Endometrial microvascular endothelial cells (primary cell): ENCODE results near the gene ADGRB2. TPM values are rescaled to one million over a fixed set of nuclear protein-coding genes. Genes with fewer than 3 reads are reported as not detected.

Experiments used
- in situ Hi-C: cut with HindIII; loops from 2 replicates; pipeline ENCODE4 v1.10.0; 2017; ENCODE audit warnings: low sequenced_read_pairs, low pct_unique_long_range_greater_than_20kb; ENCODE audit errors: inconsistent ontology term
- total RNA-seq: library from RNA; depleted of rRNA; stranded (reverse); fragments of >200 nt; gene quantifications from one replicate; pipeline ENCODE4 v1.2.3, GENCODE V29; 2015; ENCODE audit errors: inconsistent ontology term

Gene ADGRB2
- total RNA-seq, 1 donor from 2014 or later: 0.19 TPM

DNA sequence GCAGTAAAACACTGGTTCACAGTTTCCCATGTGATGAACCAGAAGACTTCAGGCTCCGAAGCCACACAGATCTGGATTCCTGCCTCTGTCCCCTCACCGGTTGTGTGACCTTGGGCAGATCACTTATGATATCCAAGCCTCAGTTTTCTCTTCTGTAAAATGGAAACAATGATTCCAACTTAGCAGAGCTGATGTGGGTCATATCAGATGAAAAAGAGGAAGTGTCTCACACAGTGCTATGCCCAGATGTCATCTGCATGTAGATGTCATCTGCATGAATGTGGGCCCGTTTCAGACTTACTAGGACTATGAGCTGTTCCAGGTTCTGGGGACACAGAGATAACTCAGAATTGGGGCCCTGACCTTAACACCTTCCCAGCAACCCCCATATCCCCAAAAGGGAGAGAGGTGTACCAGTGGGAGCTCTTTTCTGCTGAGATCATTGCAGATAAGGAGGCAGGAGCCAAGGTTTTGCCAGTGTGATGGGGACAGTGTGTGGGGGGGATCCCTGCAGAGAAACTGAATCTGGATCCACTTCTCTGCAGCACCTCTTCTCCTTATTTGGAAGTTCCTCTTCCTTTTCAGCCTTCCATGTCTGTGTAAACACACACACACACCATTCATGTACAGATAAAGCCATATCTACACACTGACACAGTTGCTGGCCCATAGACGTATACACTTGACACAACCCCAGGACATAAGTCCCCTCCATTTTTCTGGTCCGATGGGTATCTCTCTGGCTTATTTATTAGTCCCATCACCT lies 5.0 kb upstream of the ADGRB2 start:
- in situ Hi-C loops: no loop called here

- in situ Hi-C loops: no loop called here
These were observed 4.3 kb upstream of the ADGRB2 start for GRCh38 chr1:31768407-31768907.

GRCh38 chr1:31767225-31767624 lies 3.1 kb upstream of the ADGRB2 start:
- in situ Hi-C loops: no loop called here

- in situ Hi-C loops: no loop called here
These were observed 1.4 kb upstream of the ADGRB2 start for GRCh38 chr1:31765516-31765915.

DNA sequence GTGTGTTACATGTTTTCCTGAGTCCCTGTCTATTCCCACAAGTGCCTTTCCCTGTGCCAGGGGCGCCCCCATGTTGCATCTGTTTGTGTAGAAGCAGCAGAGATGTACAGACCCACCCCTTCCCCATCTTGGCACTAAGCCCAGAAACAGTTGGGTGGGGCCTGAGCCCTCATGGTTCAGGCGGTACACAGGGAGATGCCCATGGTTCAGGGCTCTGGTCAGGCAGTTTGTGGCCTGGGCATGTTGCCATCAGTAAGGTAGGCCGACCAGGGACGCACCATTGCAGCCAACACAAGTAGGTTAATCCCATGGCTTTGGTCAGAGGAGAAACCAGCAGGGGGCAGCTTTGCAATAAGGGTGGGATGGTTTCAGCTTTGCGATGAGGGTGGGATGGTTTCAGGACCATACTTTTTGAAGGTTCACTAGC lies 914 bp upstream of the ADGRB2 start:
- in situ Hi-C loops: no loop called here

DNA sequence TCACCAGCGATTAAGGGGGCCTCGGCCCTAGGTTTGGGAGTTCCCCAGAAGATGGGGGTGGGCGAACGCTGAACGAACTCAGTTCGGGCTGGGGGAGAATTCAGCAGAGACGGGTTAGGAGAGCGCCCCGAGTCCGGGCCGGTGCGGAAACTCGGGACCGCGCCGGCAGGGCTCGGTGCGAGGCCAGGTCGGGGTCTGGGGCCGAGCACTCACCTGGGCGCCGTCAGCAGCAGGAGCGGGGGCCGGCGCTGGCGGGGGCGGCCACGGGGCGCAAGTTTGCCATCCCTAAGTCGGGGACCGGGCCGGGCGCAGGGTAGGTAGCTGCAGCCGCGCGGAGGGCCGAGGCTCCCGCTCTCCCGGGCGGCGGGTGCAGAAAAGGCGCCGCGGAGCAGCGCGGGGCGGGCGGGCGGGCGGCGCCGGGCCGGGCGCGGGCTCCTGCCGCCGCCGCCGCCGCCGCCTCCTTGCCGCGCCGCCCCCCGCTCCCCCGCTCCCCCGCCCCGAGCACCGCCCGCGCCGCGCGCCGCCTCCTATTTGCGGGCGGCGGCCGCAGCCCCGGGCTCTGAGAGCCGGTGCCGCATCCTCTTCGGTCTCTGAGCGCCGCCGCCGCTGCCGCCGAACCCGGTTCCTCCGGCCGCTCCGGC lies 349 bp downstream of the ADGRB2 start:
- in situ Hi-C loops: no loop called here

DNA sequence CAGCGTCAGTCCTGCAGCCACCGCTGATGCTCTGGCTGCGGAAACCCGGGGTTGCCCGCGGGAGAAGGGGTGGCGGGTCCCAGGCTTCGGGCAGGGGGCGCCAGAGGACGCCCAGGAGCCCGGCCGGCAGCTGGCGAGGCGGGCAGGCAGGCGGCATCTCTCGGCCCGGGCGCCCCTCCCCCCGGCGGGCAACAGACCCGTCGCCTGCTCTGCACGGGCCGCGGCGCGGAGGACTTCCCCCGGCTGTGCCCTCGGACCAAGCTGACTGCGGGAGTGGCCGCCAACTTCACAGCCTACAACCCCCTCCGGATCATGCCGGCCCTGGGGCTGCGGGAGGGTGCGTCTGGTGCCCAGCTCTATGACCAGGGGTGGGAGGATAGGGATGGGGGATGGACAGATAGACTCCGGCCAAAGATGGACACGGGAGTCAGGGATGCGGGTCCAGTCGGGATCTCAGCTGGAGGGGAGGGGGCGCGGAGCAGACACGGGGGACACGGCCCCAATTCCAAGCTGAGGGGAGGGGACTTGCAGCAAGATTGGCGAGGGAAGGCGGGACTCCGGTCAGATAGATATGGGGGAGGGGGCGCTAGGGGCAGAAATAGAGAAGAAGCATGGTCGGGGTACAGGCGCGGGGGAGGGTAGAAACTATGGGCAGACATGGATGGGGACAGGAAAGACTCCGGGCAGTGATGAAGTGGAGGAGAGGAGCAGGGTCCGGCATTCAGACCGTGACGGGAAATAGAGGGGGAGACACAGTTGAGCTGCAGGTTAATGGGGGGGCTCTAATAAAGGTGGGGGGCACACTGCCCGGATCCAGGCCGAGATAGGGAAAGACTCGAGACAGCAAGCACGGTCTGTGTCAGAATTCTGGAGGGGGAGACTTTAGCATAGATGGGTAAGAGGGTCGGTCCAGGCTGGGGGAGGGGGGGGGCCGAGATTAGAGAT lies 1.1 kb downstream of the ADGRB2 start:
- in situ Hi-C loops: no loop called here

- in situ Hi-C loops: no loop called here
These were observed 1.8 kb downstream of the ADGRB2 start for GRCh38 chr1:31762323-31762722.

DNA sequence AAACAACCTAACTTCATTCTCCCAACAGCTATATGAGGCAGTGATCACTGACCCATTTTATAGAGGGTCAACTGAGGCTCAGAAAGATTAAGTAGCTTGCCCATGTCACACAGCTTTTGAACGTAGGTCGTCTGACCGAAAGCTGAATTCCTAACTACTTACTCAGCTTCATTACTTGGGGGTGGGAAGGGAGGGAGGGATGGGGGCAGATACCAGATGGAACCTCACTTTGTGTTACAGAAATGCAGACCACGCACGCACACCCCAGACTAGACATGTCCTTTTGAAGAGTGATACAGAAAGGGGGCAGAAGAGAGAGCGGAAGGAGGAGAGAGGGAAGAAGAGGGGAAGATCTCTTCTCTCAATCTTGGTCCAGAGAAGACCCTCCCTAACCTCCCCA lies 2.3 kb downstream of the ADGRB2 start:
- in situ Hi-C loops: no loop called here

DNA sequence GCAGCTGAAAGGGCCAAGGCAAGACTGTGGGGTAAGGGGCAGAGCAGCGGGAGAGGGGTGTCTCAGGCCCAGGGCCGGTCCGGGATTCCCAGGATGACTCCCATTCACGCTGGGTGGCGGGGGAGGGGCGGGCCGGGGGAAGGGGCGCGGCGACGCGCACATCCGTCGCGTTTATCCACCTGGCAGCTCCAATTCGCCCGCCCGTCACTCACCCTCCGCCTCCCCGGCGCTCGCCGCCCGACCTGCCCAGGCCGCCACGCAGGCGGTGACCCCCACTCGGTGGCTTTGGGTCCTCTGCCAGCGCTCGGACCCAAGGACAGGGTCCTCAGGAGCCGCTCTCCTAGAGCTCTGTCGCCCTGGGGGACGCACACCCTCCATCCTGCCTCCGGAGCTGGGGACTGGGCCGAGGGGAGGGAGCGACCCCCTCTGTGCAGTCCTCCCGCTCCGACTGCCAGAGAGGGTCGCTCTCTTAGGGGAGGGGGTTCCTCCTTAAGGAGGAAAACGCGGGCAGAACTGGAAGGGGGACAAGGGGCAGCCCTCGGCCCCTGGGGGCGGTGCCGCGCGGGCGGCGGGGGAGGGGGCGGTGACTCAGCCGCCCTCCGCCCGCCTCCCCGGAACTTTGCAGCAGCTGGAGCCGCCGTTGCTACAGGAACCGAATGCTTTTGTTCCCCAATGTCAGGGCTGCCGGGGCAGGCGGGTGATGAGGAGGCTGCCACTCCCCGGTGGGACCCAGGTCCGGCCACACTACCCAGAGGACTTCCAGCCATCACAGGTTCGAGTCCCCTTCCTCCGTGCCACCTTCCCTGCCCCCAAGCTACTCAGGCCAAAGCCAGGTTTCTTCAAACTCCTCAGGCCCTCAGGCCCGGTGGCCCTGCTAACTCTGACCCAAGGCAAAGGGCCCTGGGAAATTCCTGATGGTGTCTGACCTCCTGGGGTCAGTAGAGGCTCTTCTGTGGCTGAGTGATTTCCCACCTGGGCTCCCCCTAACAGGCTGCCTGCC lies 3.4 kb downstream of the ADGRB2 start:
- in situ Hi-C loops: no loop called here

GRCh38 chr1:31759298-31760023 lies 4.7 kb downstream of the ADGRB2 start:
- in situ Hi-C loops: no loop called here

DNA sequence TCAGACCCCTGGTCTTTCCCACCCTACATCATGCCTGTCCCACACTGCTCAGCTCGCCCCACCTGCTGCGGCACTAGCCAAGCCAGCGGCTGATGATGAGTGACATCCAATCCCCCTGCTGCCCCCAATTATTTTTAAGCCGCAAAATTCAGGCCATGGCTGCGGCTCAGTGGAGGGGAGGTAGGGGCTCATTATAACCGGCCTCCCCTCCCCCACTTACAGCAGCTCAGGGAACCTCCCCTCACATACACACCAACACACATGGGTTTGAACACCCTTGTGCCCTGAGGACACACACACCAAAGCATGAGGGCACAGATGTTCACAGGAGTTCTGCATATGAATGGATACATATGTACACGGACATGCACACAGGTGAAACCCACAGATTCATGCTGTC lies 5.3 kb downstream of the ADGRB2 start:
- in situ Hi-C loops: no loop called here

DNA sequence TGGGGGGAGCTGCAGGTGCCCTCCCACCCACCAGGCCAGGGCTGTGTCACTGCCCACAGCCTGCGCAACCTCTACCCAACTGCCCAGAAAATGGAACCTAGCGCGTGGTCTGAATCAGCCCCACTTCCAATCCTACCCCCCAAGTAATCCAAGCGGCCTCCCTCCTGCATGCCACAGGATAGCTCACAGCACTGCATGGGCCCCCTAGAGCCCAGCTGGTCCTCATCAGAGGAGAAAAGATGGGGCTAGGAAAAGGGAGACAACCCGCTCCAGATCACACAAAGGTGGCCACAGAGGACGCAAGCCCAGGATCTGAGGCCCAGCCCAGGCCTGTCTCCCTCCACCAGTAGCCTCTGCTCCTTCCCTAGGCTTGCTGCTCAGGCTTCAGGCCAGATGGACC lies 6.2 kb downstream of the ADGRB2 start:
- in situ Hi-C loops: no loop called here

GRCh38 chr1:31757204-31757679 lies 6.9 kb downstream of the ADGRB2 start:
- in situ Hi-C loops: no loop called here

DNA sequence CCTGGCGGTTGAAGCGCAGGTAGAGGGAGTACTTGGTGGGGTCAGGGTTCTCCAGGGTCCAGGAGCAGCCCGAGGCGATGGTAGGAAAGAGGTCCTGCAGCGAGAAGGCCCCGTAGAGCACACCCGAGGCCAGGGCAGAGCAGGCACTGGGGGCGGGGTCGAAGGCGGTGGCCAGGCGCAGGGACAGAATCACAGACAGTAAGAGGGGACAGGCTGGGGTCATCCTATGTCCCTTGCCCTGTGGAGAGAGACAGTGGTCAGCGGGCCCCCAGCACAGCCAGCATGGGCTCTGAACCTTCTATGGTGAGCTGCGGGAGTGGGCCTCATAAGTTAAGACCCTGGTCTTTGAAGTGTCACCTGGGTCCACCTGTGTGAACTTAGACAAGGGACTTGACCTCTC lies 7.6 kb downstream of the ADGRB2 start:
- in situ Hi-C loops: no loop called here

DNA sequence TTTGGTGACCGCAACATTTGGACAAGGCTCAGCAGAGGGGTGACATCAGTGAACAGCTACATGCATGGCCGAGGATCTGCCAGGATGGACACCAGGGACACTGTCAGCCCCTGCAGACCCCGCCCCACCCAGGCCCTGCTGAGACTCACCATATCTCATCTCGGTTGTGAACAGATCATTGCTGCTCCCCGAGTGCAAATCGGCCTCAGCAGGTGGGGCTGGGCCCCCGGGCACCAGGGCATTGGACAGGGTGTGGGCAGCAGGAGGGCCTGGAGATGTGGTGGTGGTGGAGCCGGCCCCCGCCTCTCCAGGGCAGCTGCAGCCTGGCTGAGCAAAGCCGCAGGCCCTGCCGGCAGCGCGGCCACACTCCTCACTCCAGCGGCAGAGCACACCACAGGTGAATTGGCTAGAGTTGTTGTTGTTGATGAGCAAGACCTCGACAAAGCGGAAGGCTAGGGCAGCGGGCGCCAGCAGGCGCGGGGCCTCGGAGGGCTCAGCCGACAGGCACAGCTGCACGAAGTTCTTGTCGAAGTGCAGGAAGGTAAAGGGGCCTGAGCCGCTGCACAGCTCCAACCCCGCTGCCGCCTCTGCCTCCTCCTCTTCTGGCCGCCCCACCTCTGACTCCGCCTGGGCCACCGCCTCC lies 8.2 kb downstream of the ADGRB2 start:
- in situ Hi-C loops: no loop called here

DNA sequence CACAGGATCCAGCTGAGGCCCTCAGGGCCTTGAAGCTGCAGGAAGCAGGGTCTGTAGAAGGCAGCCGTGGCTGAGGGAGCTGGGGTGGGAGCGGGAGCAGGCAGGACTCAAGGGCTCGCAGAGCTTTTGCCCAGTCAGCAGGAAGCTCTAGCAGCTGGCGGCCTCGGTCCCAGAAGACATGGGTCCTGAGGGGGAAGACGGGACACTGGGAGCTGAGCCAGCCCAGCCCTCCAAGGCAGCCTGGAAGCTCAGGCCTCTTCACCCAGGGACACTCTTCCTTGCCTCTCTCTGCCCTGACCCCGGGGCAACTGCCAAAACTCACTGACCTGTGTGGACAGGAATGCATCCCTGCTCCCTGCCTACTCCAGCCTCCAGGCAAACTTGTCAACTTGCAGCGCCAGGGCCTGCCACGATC lies 8.9 kb downstream of the ADGRB2 start:
- in situ Hi-C loops: no loop called here
